GM12864 (cell line): ENCODE data around the gene MAST4.

ENCODE experiments used
- DNase-seq: peaks from one replicate; pipeline ENCODE4 v3.0.0-alpha.2; 2011; ENCODE audit warnings: low read depth
- H3K4me3 ChIP-seq: 2 replicates; pipeline ENCODE4 v1.5.1; 2011; ENCODE audit warnings: mild to moderate bottlenecking, low read depth, low read length, control low read depth
- TF ChIP-seq, protein P1 (sequence below): IDR thresholded peaks from 2 replicates; pipeline ENCODE4 v1.5.1; 2011; ENCODE audit warnings: low read depth, mild to moderate bottlenecking, moderate library complexity, low read length, control low read depth, inconsistent platforms; ENCODE audit errors: missing control alignments

The MAST4 gene

GRCh38 chr5:66863243-66864170 is 267.3 kb downstream of the MAST4 start:
- TF ChIP-seq, protein P1, sequence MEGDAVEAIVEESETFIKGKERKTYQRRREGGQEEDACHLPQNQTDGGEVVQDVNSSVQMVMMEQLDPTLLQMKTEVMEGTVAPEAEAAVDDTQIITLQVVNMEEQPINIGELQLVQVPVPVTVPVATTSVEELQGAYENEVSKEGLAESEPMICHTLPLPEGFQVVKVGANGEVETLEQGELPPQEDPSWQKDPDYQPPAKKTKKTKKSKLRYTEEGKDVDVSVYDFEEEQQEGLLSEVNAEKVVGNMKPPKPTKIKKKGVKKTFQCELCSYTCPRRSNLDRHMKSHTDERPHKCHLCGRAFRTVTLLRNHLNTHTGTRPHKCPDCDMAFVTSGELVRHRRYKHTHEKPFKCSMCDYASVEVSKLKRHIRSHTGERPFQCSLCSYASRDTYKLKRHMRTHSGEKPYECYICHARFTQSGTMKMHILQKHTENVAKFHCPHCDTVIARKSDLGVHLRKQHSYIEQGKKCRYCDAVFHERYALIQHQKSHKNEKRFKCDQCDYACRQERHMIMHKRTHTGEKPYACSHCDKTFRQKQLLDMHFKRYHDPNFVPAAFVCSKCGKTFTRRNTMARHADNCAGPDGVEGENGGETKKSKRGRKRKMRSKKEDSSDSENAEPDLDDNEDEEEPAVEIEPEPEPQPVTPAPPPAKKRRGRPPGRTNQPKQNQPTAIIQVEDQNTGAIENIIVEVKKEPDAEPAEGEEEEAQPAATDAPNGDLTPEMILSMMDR: no peak
- H3K4me3 ChIP-seq: no peak overlapping the region
- no peak for DNase-seq

GRCh38 chr5:66864240-66864884 is 268.2 kb downstream of the MAST4 start:
- TF ChIP-seq, protein P1: peak; percentile 66
- H3K4me3 ChIP-seq: no peak overlapping the region
- no peak for DNase-seq

GRCh38 chr5:66867618-66868322 is 271.6 kb downstream of the MAST4 start:
- no peak for DNase-seq

GRCh38 chr5:66869347-66869746 is 273.2 kb downstream of the MAST4 start:
- no peak for DNase-seq
- H3K4me3 ChIP-seq: no peak overlapping the region
- TF ChIP-seq, protein P1: no peak

More at GRCh38 chr5:66867618-66868322, 271.6 kb downstream of the MAST4 start:
- TF ChIP-seq, protein P1: no peak
- H3K4me3 ChIP-seq: no peak overlapping the region

DNA sequence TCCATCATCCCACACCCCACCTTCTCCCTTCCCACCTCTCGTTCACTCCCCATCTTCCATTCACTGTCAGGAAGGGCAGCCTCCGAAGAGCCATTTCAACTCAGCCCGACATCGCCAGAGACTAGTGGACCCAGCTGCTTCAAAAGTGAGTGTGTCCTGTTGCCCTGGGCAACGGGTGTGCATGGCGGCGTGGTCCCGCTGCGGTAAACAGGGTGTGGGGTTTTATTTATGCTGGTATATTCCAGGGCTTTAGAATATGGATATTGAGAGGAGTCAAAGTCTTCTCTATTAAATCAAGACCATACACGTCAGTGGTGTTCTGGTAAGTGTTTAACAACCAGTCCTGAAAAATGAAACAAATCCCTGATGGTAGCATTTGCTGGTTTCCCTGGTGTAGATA is 274.5 kb downstream of the MAST4 start:
- H3K4me3 ChIP-seq: no peak overlapping the region
- no peak for DNase-seq
- TF ChIP-seq, protein P1: no peak

DNA sequence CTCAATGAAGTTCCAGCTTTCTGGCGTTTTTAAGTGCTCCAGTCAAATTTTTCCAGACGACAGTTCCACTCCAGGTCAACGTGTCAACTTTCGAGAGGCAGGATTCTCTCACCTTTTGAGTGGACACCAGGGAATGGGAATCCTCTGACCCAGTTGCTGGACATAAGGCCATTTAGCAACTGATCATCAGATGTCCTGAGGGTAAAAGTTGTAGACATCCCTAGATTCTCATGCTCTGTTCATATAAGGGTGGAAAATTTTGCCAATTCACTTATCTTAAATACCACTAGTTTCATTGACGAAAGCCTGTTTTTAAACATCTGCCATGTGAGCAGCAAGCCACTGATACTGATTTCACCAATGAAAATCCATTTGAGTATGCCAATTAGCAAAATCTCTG is 275.5 kb downstream of the MAST4 start:
- TF ChIP-seq, protein P1: no peak
- H3K4me3 ChIP-seq: no peak overlapping the region
- DNase-seq: no peak
